IMR-90 (cell line): ENCODE results near the gene ARHGEF6.

Experiments used
- CTCF ChIP-seq: conservative IDR thresholded peaks from 2 replicates; pipeline ENCODE4 v1.5.1; 2012; ENCODE audit warnings: mild to moderate bottlenecking, low read depth, low read length, improper control_type of control experiment
- FOS ChIP-seq: fragments of 150-350 bp; IDR thresholded peaks from 2 replicates; pipeline ENCODE4 v1.6.1; 2016; ENCODE audit warnings: low read depth, low read length
- POLR2A ChIP-seq: IDR thresholded peaks from 2 replicates; pipeline ENCODE4 v1.6.1; 2012; ENCODE audit warnings: mild to moderate bottlenecking, low read depth, low read length
- SMC3 ChIP-seq: fragments of 150-350 bp; IDR thresholded peaks from 2 replicates; pipeline ENCODE4 v1.6.1; 2016; ENCODE audit warnings: low read depth, mild to moderate bottlenecking, antibody characterized with exemption, low read length, moderate library complexity

GRCh38 chrX:136822337-136823095 lies 41.8 kb upstream of the ARHGEF6 start:
- TF ChIP-seq POLR2A (no peak), CTCF (no peak), SMC3 (no peak), FOS (no peak)
